Pons (tissue), 1 donor: ENCODE results near the gene SLC25A51.

Experiments
- DNase-seq: peaks from one replicate; pipeline ENCODE4 v3.0.0-alpha.2; 2016; ENCODE audit warnings: low spot score

Gene SLC25A51, protein sequence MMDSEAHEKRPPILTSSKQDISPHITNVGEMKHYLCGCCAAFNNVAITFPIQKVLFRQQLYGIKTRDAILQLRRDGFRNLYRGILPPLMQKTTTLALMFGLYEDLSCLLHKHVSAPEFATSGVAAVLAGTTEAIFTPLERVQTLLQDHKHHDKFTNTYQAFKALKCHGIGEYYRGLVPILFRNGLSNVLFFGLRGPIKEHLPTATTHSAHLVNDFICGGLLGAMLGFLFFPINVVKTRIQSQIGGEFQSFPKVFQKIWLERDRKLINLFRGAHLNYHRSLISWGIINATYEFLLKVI

DNA sequence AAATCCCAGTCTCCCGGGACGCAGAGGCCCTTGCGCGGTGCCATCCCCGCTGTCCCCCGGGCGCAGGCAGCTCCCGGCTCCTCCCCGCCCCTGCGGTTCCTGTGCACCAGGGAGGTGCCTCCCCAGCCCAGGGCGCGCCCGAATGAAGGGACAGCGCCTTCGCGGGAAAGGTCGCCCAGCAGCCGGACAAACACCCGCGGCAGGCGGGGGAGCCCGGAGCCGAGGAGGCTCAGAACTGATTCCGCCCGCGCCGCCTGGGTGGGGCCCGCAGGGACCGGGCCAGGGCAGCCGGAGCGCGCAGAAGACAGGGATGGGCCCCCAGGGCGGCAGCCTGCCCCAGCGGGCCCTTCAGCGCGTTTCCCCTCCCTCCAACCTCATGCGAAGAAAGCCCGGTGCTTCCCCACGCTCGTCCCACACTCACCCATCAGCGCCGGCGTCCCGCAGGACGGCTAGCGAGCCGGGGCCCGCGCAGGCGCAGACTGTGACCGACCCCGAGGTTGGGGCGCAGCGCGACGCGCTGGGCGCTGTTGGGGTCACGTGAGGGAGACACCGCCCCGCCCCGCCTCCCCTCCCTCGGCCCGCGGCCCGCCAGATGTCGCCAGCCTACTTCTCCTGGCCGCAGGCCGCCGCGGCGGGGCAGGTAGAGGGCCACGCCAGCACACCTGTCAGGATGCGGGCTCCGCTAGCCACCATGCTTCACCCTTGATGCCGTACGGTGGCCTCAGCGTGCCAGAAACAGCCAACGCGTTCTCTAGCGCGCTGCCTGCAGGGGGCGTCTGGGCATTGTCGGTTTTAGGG is at the start of gene SLC25A51:
TSS of gene SLC25A51 (minus strand) at position 481 of the 798 bp plus-strand sequence. CDS start 15,577 bp downstream, outside the sequence.
- peak; percentile 87 for DNase-seq

DNA sequence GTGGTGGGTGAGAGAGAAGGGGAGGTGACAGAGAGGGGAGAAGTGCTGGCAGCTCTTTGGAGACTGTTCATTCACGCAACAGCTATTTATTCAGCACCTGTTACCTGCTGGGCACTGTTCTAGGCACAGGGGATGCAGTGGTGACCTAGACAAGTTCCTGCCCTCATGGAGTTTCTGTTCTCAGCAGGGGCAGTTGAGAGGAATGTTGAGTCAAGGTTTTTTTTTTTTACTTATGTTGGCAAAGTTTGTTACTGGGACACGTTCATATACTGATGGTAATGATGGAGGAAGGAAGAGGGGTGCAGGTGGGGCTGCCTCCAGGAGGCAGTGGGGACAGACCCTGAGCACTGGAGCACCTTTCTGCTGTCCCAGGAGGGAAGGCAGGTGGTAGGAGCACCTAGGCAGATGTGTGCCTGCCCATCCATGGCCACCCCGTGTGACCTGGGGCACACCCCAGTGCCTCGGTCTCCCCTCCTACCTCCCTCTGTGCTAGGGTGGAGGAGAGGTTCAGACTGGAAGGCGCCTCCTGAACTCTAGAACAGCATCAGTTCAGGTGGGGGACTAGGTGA is 49.4 kb upstream of the SLC25A51 start:
- DNase-seq: no peak

DNA sequence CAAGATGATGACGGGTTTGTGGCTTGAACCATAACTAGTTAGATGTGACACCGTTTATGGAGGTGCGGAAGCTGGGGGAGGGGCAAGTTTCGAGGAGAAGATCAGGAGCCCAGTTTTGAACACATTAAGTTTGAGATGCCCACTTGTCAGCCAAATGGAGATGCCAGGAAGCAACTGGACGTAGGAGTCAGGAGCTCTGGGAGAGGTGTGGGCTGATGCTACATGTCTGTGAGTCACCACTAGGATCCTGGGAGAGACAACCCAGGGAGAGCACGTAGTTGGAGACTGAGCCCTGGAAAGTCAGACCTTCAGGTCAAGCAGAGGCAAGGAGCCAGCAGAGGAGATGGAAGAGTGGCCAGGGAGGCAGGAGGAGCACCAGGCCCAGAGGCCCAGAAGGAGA is 48.8 kb upstream of the SLC25A51 start:
- no peak for DNase-seq

DNA sequence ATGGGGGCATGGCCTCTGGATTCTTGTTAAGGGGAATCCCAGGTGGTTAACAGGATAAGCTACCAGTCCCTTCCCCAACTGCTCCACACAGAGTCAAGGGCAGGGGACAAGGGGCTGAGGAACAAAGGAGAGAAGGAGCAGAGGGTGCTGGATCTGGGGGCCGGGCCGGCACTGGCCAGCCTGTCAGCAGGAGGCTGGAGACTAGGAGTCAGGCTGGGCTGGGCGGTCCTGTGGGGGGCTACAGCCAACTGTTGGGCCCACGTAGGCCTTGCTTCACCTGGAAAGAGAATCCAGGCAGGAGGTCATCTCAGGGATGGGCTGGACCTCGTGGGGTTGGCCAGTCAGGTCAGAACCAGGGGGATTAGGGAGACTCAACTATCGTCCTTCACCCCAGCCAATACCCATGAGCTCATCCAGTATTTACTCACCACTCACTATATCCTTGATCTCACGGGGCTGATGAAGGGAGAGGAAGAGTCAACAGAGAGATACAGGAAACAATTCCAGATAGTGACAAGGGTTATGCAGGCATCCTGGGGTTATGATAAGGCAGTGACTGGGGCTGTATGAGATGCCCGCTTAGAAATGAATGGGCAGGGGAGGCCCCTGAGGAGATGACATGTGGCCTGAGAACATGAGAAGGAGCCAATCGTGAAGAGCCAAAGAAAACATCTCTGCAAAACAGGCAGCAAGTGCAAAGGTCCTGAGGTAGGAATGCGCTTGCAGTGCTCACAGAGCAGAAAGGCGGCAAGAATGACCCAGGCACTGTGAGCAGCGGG is 47.9 kb upstream of the SLC25A51 start:
- DNase-seq: no peak

DNA sequence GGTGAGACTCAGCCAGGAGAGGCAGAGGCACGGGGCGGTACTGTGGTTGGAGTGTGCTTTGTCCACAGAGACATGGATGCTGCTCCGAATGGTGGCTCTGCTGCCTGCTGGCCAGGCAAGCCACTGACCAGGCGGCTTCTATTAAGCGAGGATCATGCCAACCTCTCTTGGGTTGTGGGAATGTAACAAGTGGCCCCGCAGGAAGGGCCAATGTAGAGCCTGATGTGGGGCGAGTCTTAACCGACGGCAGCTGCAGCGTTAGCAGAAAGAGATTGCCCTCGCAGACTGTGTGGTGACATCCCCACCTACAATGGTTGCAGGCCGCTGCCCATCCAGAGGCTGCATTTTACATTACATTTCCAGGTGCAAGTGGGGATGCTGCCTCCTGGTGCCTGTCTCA is 46.6 kb upstream of the SLC25A51 start:
- DNase-seq: no peak

DNA sequence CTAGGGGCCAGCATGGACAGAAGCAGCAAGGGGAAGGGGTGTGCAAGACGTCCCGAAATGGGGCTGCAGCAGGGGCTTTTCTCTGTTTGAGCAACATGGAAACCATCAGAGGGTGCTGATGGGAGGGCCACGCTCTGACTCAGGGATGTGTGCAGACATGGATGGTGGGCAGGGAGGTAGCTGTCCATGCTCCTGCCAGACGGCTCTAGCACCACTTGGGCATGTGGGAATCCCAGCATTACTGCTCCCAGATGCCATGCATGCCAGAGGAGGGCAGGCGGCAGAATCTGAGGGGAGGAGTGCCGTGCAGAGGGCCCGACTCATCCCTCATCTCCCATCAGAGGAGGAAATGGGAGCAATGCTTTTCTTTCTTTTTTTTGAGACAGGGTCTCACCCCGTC is 45.6 kb upstream of the SLC25A51 start:
- DNase-seq: no peak

DNA sequence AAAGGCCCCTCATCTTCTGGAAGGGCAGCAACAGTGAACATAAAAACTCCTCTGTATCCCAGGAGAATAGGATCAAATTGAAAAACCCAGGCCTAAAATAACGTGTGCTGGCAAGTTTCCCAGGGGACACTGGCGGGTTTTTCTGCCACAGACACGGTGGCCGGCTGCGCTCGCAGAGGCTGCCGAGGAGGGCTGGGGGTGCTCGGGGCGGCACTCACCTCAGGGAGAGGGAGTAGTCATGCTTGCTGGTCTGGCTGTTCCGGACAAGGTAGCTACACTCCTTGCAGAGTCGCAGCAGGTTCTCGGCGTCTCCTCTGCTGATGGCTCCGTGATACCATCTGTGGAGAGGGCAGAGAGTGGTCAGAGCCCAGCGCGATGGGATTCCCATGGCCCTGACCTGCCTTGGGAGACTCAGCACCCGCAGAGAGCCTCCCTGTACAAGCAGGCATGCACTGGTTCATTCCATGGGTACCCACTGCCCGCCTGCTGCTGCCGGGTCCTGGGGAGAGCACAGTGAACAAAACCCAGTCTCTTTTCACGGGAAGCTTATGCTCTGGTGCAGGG is 44.6 kb upstream of the SLC25A51 start:
- no peak for DNase-seq

DNA sequence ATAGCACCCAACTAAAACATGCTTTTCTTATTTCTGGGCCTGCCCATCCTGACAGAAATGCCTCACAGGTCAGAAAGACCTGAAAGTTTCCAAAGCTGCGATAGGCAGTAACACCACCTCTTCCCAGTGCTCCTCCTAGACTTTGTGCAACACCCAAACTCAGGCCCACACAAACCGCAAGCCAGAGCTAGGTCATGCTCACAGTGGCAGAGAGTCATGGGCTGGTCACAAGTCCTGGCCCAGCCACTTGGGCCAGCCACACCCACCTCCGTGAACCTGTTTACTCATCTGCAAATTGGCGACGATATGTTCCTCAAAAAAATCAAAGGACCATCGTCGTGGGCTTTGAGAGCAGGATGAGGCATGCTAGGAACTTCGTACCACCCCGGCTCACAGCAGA is 44.0 kb upstream of the SLC25A51 start:
- DNase-seq: no peak

DNA sequence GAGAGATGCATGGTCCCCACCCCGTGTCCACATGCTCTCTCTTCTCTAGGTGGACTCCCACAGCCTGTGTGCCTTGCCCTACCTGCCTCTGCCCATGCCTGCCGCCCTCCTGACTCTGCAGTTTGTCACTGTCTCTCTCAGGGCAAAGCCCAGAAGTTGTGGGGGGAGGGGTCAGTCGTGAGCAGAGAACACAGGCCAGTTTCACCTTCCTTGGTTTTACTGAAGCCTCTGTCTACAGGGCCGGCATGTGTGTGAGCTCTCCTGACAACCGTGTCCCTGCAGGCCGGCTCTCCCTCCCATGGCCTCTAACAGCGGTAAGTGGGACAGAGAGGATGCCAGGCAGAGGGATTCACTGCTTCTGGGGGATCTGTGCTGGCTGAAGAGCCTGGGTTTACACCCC is 43.5 kb upstream of the SLC25A51 start:
- DNase-seq: no peak

DNA sequence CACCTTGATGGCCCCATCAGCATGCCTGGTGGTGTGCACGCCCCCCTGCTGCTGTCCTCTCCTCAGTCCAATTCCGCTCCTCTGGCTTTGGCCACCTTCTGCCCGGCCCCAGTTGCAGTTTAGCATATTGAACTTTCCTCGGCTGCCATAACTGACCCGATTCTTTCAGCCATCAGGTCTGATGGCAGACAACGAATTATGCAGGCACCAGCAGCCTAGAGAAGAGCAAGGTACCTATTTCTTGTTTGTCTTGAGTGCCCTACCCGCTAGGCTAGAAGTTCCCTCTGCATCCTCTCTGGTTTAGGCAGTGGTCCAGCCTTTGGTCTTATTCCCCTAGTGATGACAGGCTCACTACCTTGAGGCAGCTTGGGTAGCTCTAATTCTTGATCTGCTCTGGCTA is 43.0 kb upstream of the SLC25A51 start:
- DNase-seq: no peak

DNA sequence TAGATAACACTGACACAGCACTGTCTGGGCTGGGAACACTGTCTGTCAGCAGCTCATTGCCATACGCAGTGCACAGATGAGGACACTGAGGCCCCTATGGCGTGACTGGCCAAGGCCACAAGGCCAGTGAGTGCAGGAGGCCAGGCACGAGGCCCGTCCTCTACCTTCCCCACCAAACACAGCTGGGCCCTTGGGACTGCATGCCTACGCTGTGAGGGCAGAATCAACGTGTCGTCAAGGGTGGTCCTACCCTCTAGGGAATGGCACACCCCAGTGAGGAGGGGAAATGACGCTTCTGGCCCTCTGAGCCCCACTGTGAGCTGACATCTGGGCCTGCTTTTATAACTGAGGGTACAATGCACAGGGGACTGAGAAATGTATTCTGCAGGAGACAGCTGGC is 42.1 kb upstream of the SLC25A51 start:
- DNase-seq: no peak

DNA sequence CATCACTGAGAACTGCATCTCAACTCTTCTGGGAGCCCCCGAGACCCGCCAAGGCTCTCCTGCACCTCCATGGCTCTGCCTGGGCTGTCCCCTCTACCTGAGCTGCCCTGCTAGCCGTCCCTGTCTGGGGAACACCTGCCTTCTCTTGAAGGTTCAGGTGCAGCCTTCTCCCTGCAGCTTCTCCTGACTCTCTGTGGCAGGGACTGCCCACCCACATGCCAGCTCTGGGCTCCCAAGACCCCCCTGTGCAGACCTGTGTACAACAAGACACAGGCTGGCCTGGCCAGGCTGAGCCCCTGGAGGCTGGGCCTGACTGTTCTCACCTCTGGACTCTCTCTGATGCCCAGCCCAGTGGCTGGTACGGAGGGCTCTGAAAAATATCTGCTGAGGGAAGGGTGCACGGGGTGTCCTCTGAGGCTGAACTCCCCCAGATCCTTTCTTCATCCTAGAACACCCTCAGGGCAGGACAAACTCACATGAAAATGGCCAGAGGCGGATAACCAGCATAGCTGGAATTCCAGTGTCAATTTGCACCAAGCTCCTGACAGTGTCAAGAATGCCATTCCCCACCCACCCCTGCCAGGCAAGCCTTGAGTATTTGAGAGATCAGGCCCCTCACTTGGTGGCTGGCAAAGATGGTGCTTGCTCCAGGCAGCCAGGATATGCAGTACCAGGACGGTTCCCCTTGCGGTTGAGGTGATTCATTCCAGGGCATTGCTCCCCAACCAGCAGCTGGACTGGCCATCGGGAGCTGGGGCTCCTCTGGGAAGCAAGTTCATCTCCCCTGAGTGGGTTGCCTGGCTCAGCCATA is 40.9 kb upstream of the SLC25A51 start:
- no peak for DNase-seq

DNA sequence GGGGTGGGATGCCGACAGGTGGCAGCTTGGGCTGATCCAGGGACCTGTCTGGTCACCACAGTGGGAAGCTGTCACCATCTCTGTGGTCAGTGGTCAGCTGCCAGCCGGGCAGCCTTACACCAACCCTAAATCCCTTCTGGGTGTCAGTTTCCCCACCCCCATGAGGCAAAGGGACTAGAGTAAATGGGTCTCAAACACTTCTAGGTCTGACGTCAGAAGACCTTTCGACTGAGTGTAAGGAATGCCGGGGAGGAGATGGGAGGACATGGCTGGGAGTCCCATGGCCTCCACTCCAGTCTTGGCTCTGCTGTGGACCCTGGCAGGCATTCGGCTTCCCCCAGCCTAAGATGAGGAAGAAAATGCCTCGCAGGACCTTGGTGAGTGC is 40.3 kb upstream of the SLC25A51 start:
- DNase-seq: no peak

DNA sequence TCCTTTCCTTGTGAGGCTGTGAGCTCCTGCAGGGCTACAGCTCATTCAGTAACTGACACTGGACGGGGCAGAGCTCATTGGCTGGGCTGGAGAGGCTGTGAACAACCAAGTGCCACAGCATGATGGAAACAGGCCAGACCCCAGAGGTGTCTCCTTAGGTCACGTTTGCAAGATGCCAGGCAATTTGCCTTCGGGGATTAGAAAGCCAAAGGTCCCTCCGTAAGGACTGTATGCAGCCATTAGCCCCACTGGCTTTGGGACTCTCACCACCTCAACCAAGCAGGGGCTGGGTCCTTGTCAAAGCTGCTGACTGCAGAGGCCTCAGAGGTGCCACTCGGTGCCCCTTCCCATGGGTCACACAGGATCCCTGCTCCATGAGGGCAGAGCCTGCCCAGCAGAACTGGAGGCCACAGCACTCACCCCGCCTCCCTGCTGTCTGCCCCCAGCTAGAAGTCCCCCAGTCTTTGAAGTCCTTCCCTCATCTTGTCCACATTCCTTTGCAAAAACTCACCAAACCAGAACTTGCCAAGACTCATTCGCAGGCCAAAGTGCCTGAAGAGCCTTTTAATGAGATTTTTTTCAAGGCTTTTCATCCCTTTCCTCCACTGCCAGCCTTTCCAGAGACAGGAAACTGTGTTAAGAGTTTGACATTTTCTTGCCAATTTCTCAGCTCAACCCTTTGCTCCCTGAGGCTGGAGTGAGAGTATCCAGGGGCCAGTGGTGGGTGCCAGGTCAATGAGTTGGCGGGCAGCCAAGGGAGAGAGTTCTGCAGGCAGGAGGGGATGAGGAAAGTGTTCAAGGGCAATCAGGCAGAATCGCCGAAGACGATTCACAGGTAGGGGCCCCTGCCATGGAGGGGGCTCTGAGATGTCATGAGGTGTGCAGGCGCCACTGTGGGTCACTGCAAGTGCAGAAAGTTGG is 39.7 kb upstream of the SLC25A51 start:
- no peak for DNase-seq

DNA sequence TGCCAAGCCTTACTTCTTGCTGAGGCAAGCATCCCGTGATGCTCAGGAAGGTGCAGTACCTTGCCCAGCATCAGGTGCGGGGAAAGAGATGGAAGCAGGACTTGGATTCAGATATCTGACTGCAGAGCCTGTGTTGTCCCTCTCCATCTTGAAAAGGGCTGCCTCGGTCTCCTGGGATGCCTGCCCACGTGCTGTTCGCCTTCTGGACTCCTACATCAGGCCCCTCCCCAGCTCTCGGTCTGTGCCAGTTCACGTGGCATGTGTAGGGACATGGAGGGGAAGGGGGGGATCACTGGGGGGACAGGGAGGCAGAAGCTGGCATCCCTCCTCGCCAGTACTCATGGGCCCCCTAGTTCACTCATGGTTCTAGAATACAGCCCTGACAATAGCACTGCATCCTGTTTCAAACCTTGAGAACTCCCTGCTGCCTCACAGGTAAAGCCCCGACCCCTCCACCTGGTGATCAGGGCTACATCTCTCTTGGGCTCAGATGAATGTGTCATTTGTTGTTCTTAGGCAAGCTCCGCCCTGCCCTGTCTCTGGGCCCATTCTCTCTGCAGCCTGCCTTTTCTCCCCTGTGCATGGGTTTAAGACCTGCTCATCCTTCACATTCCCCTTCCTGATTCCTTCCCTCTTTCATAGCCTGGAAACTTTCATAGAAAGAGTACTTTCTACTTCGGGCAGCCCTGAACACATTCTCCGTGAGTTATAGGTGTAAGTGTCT is 38.9 kb upstream of the SLC25A51 start:
- DNase-seq: no peak

DNA sequence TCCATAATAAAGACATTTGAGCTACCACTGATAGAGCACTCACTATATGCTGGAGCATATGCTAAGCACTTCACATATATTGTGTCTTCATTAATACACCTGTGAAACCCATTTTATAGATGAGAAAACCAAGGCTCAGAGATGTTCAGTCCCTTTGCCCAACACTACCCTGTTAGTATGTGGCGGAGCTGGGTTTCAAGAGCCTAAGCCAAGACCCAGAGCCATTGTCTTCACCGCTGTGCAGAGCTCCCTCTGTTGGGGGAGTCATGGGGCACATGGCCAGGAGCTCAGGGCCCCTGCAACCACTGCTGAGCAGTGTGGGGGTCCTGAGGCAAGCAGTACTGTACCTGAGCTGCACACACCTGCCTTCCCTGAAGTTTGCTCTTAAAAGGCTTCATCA is 37.3 kb upstream of the SLC25A51 start:
- no peak for DNase-seq

DNA sequence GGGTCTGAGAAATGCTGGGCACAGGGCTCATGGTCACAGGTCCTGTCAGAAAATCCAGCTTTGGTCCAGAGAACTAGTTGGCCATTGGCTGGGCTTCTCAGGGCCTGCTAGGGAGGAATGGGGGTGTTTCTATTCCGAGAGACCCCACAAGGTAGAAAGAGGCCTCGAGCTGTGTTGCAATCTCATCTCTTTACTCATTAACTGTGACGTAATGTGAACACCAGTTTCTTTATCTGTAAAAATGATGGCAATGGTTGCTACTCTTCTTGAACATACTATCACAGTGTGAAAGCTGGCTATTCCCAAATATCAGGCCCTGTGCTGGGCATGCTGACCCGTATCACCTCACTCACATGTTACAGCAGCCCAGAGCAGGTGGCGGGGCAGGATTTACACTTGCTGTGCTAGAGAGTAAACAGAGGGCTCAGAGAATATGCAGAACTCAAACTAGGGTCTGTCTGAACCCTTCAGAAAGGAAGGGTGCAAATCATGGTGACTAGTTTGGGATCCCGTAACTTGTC is 35.7 kb upstream of the SLC25A51 start:
- DNase-seq: no peak

DNA sequence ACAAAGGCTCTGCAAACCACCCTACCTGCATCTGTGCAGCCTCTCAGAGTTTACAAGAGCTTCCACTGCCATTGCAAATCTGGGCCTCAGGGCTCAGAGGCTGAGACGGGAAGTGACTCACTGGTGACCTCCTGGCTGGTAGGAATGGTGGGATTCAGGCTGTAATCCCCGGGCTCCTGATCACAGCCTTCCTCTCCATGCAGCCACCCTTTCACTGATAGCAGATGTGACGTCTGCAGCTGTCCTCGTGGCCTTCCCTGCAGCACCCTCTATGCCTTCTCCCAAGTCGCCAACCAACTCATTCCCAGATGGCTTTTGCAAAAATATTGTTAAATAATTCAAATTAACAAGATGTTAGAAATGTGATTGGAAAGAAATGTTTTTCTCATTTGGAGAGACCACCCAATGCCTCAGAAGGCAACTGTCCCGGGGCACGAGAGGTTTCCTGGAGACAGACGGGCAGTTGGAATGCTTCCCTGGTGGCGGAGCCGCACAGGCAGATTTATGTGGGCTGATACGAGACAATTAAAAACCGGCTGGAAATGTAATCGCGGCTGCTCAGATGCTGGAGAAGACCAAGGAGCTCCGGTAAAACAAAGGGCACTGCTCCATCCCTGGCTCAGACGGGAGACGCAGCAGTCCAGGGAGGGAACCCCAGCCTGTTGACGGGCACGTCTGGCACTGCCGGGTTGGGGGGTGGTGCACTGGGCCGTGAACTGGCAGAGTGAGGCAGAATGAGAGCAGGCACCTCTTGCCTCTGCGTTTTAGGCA is 34.4 kb upstream of the SLC25A51 start:
- DNase-seq: no peak
